ENCODE data around the gene UBE2Q1.

DNA sequence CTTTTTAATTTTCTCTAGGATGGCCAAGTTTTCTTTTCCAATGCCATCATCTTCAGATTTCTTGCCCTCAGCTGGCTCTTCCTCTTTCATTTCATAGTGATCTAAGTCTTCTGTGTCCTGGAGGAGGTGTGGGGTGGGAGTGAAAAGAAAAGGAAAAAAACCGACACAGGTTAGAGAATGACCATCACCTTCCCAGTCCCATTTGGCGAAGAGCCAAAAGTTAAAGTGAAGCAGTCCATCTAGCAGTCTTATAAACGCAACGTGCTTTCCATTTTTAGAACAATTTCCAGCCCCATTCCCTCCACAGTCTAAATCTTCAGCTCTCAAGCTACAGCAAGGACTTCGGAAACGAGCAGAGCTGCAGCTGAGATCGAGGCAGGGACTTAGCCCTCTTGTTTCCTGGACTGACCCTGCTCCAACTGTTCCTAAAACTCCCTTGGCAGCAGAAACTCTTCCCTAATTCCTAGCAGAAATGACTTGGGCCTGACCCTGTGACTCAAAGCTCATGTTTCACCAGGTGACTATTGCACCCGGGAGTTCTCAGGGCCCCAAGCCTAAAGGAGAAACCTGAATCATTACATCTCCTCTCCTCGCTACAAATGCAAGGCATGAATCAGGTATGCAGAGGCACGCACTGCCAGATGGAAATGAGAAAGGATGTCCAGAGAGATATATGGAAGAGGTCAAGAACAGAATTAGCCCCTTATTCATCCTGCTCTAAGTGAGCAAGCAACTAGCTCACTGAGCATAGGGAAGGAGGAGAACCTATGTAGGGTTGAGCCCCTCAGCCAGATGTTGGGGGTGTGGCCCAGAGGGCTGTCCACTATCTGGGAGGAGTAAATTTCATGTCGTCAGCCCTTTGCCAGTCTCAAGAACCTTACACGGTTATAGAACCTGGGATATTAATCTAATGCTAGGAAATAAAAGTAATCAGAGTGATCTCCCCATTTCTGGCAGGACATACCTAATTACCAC lies 5.1 kb downstream of the UBE2Q1 start:
- no peak for TF ChIP-seq POLR2A (IDR thresholded peaks at IDR 0.05)
- TF ChIP-seq CTCF (IDR thresholded peaks at IDR 0.05 in 8 of 11, conservative IDR thresholded peaks at IDR 0.05 in 3 of 11), result no peak
- no peak for TF ChIP-seq POLR2AphosphoS5 (IDR thresholded peaks at IDR 0.05)
